HCT116 (cell line): Measurements from ENCODE around the gene ABCC8.

Source experiments
- CBX3 ChIP-seq: IDR thresholded peaks from 2 replicates; pipeline ENCODE4 v1.6.1; 2012; ENCODE audit warnings: low read depth
- CTCF ChIP-seq, 3 experiments: fragments of 200-600 bp in 1 of 3; sonication (generic) in 1 of 3; IDR thresholded peaks in 2 of 3; conservative IDR thresholded peaks in 1 of 3; 2 replicates each; pipeline ENCODE4 v1.5.1; 2012 to 2017; ENCODE audit warnings: low read depth in 2 of 3, low read length in 2 of 3, antibody characterized with exemption in 1 of 3, borderline replicate concordance in 1 of 3, control low read depth in 1 of 3, mild to moderate bottlenecking in 1 of 3, mixed read lengths in 1 of 3, mixed run types in 1 of 3, moderate library complexity in 1 of 3; ENCODE audit not compliant: insufficient read depth in 1 of 3
- EGR1 ChIP-seq: IDR thresholded peaks from 2 replicates; pipeline ENCODE4 v1.6.1; 2012; ENCODE audit warnings: low read depth
- EZH2 ChIP-seq: fragments of 200-600 bp; sonication (generic); IDR thresholded peaks from 2 replicates; pipeline ENCODE4 v1.6.1; 2017; ENCODE audit warnings: antibody characterized with exemption, mixed run types
- POLR2A ChIP-seq: IDR thresholded peaks from 2 replicates; pipeline ENCODE4 v1.7.0; 2011; ENCODE audit warnings: borderline replicate concordance; ENCODE audit not compliant: insufficient read depth, insufficient read length; ENCODE audit errors: extremely low read depth
- POLR2AphosphoS5 ChIP-seq: IDR thresholded peaks from 2 replicates; pipeline ENCODE4 v1.6.1; 2011; ENCODE audit warnings: mild to moderate bottlenecking, low read depth, low read length, moderate library complexity
- RAD21 ChIP-seq: IDR thresholded peaks from 2 replicates; pipeline ENCODE4 v1.6.1; 2012; ENCODE audit warnings: low read depth, mild to moderate bottlenecking

GRCh38 chr11:17366495-17366894, 110.2 kb downstream of the ABCC8 start:
- TF ChIP-seq POLR2AphosphoS5, result no peak
- no peak for TF ChIP-seq EGR1
- TF ChIP-seq POLR2A, result no peak
- TF ChIP-seq CBX3, result no peak
- no peak for TF ChIP-seq CTCF (IDR thresholded peaks at IDR 0.05 in 2 of 3, conservative IDR thresholded peaks at IDR 0.05 in 1 of 3; ENCODE audit: borderline replicate concordance in 1 of 3, insufficient read depth in 1 of 3, low read depth in 2 of 3, low read length in 2 of 3)
- TF ChIP-seq RAD21, result no peak
- TF ChIP-seq EZH2, result no peak
